ENCODE measurements around the gene RTN4RL1.
A peak's percentile ranks its signal among the peaks of the same experiment; 100 is the strongest.

Gene RTN4RL1

DNA sequence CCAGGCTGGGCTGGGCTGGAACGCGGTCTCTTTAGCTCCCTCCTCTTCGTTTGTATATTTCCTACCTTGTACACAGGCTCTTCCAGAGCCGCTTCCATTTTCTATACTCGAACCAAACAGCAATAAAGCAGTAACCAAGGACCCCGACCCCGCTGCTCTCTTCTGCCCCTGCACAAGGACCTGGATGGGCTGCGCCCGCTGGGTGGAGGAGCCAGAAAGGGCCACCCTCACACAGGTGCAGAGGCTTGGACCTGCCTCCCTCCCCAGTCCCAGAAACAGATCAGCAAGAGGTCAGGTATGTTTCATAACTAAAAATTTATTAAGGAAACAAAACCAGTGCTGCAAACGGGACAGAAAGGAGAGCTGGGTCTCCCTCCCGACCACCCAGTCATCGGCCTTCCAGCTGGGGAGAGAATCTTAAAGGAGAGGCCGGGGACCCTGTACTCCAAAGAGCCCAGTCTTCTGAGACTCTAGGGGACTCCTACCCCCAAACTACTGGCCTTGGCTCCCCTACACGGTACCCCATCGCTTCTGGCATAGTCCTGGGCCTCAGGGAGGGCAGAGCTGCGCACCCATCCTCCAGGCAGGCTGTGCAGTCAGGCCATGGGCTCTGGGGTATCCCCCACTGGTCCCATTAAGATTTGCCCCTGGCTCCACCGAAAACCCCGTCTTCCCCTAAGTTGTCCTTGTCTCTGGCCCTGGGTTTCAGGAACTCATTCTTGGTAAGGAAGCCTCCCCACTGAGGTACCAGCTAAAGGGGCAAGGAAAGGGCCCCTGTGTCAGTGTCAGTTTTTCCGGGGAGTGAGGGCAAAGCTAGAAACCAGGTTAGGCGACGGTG lies 34.6 kb upstream of the RTN4RL1 start:
- no peak for DNase-seq

GRCh38 chr17:2058586-2059546 lies 33.7 kb upstream of the RTN4RL1 start:
- DNase-seq = peak; percentile 47

DNA sequence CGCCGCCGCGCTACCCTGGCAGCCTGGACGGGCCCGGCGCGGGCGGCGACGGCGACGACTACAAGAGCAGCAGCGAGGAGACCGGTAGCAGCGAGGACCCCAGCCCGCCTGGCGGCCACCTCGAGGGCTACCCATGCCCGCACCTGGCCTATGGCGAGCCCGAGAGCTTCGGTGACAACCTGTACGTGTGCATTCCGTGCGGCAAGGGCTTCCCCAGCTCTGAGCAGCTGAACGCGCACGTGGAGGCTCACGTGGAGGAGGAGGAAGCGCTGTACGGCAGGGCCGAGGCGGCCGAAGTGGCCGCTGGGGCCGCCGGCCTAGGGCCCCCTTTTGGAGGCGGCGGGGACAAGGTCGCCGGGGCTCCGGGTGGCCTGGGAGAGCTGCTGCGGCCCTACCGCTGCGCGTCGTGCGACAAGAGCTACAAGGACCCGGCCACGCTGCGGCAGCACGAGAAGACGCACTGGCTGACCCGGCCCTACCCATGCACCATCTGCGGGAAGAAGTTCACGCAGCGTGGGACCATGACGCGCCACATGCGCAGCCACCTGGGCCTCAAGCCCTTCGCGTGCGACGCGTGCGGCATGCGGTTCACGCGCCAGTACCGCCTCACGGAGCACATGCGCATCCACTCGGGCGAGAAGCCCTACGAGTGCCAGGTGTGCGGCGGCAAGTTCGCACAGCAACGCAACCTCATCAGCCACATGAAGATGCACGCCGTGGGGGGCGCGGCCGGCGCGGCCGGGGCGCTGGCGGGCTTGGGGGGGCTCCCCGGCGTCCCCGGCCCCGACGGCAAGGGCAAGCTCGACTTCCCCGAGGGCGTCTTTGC lies 32.8 kb upstream of the RTN4RL1 start:
- no peak for DNase-seq

DNA sequence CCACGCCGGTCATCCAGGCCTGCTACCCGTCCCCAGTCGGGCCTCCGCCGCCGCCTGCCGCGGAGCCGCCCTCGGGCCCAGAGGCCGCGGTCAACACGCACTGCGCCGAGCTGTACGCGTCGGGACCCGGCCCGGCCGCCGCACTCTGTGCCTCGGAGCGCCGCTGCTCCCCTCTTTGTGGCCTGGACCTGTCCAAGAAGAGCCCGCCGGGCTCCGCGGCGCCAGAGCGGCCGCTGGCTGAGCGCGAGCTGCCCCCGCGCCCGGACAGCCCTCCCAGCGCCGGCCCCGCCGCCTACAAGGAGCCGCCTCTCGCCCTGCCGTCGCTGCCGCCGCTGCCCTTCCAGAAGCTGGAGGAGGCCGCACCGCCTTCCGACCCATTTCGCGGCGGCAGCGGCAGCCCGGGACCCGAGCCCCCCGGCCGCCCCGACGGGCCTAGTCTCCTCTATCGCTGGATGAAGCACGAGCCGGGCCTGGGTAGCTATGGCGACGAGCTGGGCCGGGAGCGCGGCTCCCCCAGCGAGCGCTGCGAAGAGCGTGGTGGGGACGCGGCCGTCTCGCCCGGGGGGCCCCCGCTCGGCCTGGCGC lies 32.1 kb upstream of the RTN4RL1 start:
- no peak for DNase-seq

- peak; percentile 69 for DNase-seq
These were observed 31.4 kb upstream of the RTN4RL1 start for GRCh38 chr17:2056206-2057174.

GRCh38 chr17:2055292-2056205 lies 30.4 kb upstream of the RTN4RL1 start:
- peak; percentile 50 for DNase-seq

- peak; percentile 74 for DNase-seq
These were observed 29.6 kb upstream of the RTN4RL1 start, which contains the start of gene HIC1 for GRCh38 chr17:2054512-2055291. Gene HIC1, plus strand, starts transcription at chr17:2055103. Its CDS starts 1,588 bp downstream, at chr17:2056691.

- no peak for DNase-seq
These were observed 29.1 kb upstream of the RTN4RL1 start for GRCh38 chr17:2054262-2054511.

GRCh38 chr17:2053380-2054261 lies 28.5 kb upstream of the RTN4RL1 start:
- peak; percentile 58 for DNase-seq

- no peak for DNase-seq
These were observed 26.9 kb upstream of the RTN4RL1 start for GRCh38 chr17:2051933-2052559.

DNA sequence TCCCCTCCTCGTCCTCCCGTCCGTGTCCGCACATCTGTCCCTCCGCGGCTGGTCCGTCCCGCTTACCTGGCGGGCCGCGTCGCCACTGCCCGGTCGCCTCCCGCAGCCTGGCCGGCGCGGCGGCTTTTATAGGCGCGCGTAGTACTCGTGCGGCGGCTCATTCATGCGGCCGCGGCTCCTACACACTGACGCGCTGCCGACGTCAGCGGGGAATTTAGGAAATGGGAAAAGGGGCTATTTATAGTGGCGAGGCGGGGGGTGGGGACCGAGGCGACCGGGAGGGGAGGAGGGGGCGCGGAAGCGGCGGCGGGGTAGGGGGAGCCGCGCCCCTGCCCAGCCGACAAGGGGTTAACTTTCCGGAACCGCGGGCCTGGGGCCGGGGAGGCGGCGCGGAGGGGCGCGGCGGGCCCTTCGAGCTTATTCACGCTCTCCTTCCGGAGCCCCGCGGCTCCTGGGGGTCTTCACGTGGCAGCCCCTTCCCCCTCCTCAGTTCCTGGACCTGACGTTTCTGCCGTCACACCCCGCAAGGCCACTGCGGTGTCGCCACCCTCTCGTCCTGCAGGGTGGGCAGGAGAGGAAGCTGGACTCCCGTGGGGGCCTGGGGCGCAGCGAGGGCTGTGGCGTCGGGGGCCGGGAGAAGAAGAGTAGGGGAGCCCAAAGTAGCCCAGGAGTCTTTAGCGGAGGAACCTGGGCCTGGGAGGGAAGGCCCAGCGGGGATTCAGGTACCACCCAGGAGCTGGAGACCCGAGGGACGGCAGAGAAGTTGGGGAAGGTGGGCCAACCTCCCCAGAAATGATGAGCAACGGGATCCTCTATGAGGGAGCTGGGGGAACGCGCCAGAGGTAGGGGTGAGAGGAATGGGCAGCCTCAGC lies 26.2 kb upstream of the RTN4RL1 start:
- DNase-seq = no peak

DNA sequence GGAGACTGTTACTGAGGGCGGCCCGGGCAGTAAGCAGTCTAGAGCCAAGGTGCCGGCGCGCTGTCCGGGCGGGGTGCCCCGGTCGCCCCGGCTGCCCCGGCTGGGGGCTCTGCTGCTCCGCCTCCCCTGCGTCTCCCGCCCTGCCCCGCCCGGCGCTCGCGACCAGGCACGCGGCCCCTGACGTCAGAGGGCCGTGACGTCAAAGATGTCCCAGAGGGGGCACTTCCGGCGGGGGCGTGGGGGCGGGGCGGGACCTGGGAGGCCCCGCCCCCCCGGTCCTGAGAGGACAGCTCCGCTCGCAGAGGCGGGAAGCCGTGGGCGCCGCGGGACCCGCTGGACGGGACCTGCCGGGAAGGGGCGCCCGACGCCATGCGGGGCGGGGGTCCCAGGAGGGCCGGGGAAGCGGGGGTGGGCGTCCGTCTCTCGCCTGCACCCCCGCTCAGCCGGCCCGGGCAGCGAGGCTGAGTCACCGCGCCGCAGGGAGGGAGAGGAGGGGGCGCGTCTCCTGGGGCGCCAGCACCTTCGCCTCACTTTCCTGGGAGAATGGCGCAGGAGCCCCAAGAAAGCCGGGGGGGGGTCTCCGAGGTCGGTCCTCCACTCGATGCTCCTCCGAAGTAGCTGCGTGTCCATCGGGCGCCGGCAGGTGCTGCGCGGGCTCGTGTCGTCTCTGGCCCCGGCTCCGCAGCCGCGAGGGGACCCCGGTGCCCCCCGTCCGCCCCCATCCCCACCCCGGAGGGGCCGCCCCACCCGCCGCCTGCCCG lies 25.3 kb upstream of the RTN4RL1 start:
- DNase-seq = peak; percentile 69

GRCh38 chr17:2049333-2050299 lies 24.5 kb upstream of the RTN4RL1 start:
- peak; percentile 73 for DNase-seq

DNA sequence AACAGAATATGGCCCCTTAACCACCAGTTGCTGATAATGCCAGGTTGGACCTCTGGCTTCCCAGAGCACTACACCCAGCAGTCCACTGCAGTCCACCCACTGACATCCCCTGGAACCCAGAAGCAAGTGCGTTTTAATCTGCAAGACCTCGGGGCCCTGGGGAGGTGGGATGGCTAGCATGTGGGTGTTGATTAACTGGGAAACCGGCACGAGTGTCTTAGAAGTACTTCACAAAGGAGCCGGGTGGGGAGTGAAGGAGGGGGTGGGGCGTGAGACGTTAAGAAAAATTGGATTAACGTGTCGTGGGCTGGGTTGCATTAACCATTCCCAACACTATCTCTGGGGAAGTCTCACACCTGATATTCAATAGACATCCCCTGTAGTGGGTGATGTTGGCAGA lies 23.7 kb upstream of the RTN4RL1 start:
- DNase-seq = no peak

GRCh38 chr17:2047590-2047989 lies 22.5 kb upstream of the RTN4RL1 start:
- DNase-seq = no peak
